Smooth muscle cell of the brain vasculature (primary cell): ENCODE data around the gene NMRK2.
"Not testable (repeated sequence)": the region's sequence is repeated elsewhere in the genome, so short reads cannot be mapped to it uniquely, and the experiment has no call there.

Source experiments
- DNase-seq: peaks from one replicate; pipeline ENCODE4 v3.0.0-alpha.2; 2012; ENCODE audit warnings: low read depth, low spot score

Gene NMRK2

GRCh38 chr19:3932931-3933810 lies at the start of gene NMRK2:
TSS of gene NMRK2 (plus strand) at chr19:3933069. CDS start at chr19:3933672, 603 bp downstream.
- DNase-seq: no peak

GRCh38 chr19:3890591-3890990 lies 42.3 kb upstream of the NMRK2 start:
- DNase-seq: no peak

- DNase-seq: no peak
Observed at GRCh38 chr19:3893509-3894179, 39.2 kb upstream of the NMRK2 start.

GRCh38 chr19:3894959-3895358 lies 37.9 kb upstream of the NMRK2 start:
- not testable (repeated sequence) for DNase-seq

- no peak for DNase-seq
Observed at GRCh38 chr19:3895788-3896187, 37.1 kb upstream of the NMRK2 start.

GRCh38 chr19:3897936-3898335 lies 34.9 kb upstream of the NMRK2 start:
- no peak for DNase-seq

GRCh38 chr19:3898426-3898825 lies 34.4 kb upstream of the NMRK2 start:
- no peak for DNase-seq

- DNase-seq: no peak
Observed at GRCh38 chr19:3899531-3900294, 33.2 kb upstream of the NMRK2 start.

- no peak for DNase-seq
Observed at GRCh38 chr19:3902317-3902973, 30.4 kb upstream of the NMRK2 start.

- no peak for DNase-seq
Observed at GRCh38 chr19:3904233-3904632, 28.6 kb upstream of the NMRK2 start.

- no peak for DNase-seq
Observed at GRCh38 chr19:3907626-3908265, 25.1 kb upstream of the NMRK2 start.

GRCh38 chr19:3908266-3909054 lies 24.4 kb upstream of the NMRK2 start:
- no peak for DNase-seq

- no peak for DNase-seq
Observed at GRCh38 chr19:3910105-3910504, 22.8 kb upstream of the NMRK2 start.

GRCh38 chr19:3914199-3914598 lies 18.7 kb upstream of the NMRK2 start:
- no peak for DNase-seq

GRCh38 chr19:3916033-3916432 lies 16.8 kb upstream of the NMRK2 start:
- DNase-seq: no peak

- no peak for DNase-seq
Observed at GRCh38 chr19:3919793-3920192, 13.1 kb upstream of the NMRK2 start.

GRCh38 chr19:3923096-3923758 lies 9.6 kb upstream of the NMRK2 start:
- no peak for DNase-seq

- no peak for DNase-seq
Observed at GRCh38 chr19:3923912-3924311, 9.0 kb upstream of the NMRK2 start.

- DNase-seq: no peak
Observed at GRCh38 chr19:3931041-3931440, 1.8 kb upstream of the NMRK2 start.
